ENCODE results near the gene ARSH. TPM values are rescaled to one million over a fixed set of nuclear protein-coding genes. Genes with fewer than 3 reads are reported as not detected.

Gene ARSH
- total and polyA plus RNA-seq, 2 of the 8 experiments (the other 6 are each of a cell fraction or from before 2014, with no cell fraction given): not detected

DNA sequence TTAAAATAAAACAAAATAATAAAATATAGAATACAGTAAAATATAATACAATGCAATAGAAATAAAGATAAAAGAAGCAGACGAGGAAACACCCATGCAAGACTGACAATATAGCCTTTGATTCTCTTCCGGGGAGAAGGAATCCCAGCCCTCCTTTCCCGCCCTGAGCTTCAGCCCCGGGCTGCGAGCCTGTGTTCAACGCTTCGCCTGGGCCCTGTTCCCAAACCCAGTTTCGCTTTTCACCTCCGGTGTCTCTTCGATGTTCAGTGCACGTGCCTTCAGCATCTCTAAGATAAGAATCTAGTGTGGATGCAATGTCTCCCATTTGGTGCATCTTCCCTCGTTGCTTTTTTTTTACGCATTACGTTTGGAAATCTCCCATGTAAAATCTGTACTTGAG, 38.8 kb upstream of the ARSH start (continued):
- no peak for TF ChIP-seq CHD7 (IDR thresholded peaks at IDR 0.05; ENCODE audit: insufficient replicate concordance, low read length)
- TF ChIP-seq CHD2 (IDR thresholded peaks at IDR 0.05; ENCODE audit: low read length): no peak
- TF ChIP-seq GABPA (IDR thresholded peaks at IDR 0.05; ENCODE audit: borderline replicate concordance, insufficient read depth, low read length): no peak
- TF ChIP-seq CBX8 (IDR thresholded peaks at IDR 0.05; ENCODE audit: borderline replicate concordance, low read depth, low read length): no peak
- no peak for TF ChIP-seq RBBP5 (IDR thresholded peaks at IDR 0.05; ENCODE audit: borderline replicate concordance, low read depth, low read length)
- no peak for TF ChIP-seq CBX5 (IDR thresholded peaks at IDR 0.05; ENCODE audit: low read depth, low read length)
- TF ChIP-seq RFX5 (IDR thresholded peaks at IDR 0.05; ENCODE audit: borderline replicate concordance, low read depth, low read length): no peak
- TF ChIP-seq TEAD4 (IDR thresholded peaks at IDR 0.05; ENCODE audit: low read depth, low read length): no peak
- TF ChIP-seq, protein P1, sequence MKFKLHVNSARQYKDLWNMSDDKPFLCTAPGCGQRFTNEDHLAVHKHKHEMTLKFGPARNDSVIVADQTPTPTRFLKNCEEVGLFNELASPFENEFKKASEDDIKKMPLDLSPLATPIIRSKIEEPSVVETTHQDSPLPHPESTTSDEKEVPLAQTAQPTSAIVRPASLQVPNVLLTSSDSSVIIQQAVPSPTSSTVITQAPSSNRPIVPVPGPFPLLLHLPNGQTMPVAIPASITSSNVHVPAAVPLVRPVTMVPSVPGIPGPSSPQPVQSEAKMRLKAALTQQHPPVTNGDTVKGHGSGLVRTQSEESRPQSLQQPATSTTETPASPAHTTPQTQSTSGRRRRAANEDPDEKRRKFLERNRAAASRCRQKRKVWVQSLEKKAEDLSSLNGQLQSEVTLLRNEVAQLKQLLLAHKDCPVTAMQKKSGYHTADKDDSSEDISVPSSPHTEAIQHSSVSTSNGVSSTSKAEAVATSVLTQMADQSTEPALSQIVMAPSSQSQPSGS (IDR thresholded peaks at IDR 0.05; ENCODE audit: low read length): no peak
- TF ChIP-seq MAX (IDR thresholded peaks at IDR 0.05): no peak

All from H1 (cell line).